H1 (cell line): ENCODE measurements around the gene CDH26. TPM values are rescaled to one million over a fixed set of nuclear protein-coding genes. Genes with fewer than 3 reads are reported as not detected.

Experiments used
- CTCF ChIA-PET: fragments of 300-600 bp; sonication (Branson Sonifier 250); formaldehyde crosslinking; loops from one replicate; lab custom pipeline; 2021; ENCODE audit not compliant: partially characterized antibody; lab: Charles Lee
- POLR2A ChIA-PET: fragments of 300-600 bp; sonication (Branson Sonifier 250); formaldehyde crosslinking; loops from one replicate; lab custom pipeline; 2021; ENCODE audit warnings: inconsistent platforms; ENCODE audit not compliant: partially characterized antibody; lab: Charles Lee
- DNase-seq, 2 experiments: peaks; one replicate each; pipeline versions ENCODE4 v3.0.0 to v3.0.0-alpha.2; 2010 to 2022; ENCODE audit warnings: low spot score in 2 of 2, low read depth in 1 of 2, mixed read lengths in 1 of 2
- FAIRE-seq: peaks from 2 replicates; lab custom pipeline; 2011; peaks lifted over from hg19 to GRCh38; lab: Jason Lieb, UNC
- H2AFZ ChIP-seq: 2 replicates; pipeline ENCODE4 v1.8.1; 2012; ENCODE audit warnings: low read length, inconsistent platforms
- H2AK5ac ChIP-seq: 2 replicates; pipeline ENCODE4 v1.6.1; 2013; ENCODE audit warnings: low read depth, low read length
- H2BK120ac ChIP-seq: replicated peaks from 2 replicates; pipeline ENCODE3; 2013; ENCODE audit warnings: low read depth, low read length, inconsistent platforms
- H2BK12ac ChIP-seq: 2 replicates; pipeline ENCODE4 v1.6.1; 2013; ENCODE audit warnings: low read depth, low read length
- H2BK15ac ChIP-seq: 2 replicates; pipeline ENCODE4 v1.6.1; 2013; ENCODE audit warnings: low read length
- H2BK20ac ChIP-seq: 2 replicates; pipeline ENCODE4 v1.6.1; 2013; ENCODE audit warnings: low read length
- H2BK5ac ChIP-seq: 2 replicates; pipeline ENCODE4 v1.6.1; 2013; ENCODE audit warnings: low read depth, low read length
- H3K14ac ChIP-seq: 2 replicates; pipeline ENCODE4 v1.6.1; 2013; ENCODE audit warnings: inconsistent platforms; ENCODE audit not compliant: insufficient read length
- H3K18ac ChIP-seq: 2 replicates; pipeline ENCODE4 v1.6.1; 2013; ENCODE audit warnings: low read length; ENCODE audit errors: extremely low read depth
- H3K23ac ChIP-seq: 2 replicates; pipeline ENCODE4 v1.6.1; 2013; ENCODE audit warnings: inconsistent platforms; ENCODE audit not compliant: insufficient read length
- H3K23me2 ChIP-seq: 2 replicates; pipeline ENCODE4 v1.6.1; 2013; ENCODE audit warnings: low read depth, low read length
- H3K27ac ChIP-seq: 2 replicates; pipeline ENCODE4 v1.6.1; 2011; ENCODE audit warnings: low read depth, low read length, inconsistent platforms
- H3K27me3 ChIP-seq, 4 experiments: replicated peaks in 1 of 4; 1 replicate in 1 of 4; 2 replicates in 3 of 4; pipeline versions ENCODE4 v1.6.1 to v1.8.1; 2011 to 2013; ENCODE audit warnings: low read length in 3 of 4, mild to moderate bottlenecking in 3 of 4, inconsistent platforms in 2 of 4, mixed read lengths in 2 of 4, moderate library complexity in 1 of 4; ENCODE audit not compliant: control insufficient read depth in 3 of 4, insufficient read depth in 3 of 4; ENCODE audit errors: extremely low read depth in 1 of 4
- H3K36me3 ChIP-seq, 4 experiments: 2 replicates each; pipeline versions ENCODE4 v1.6.1 to v1.8.1; 2011 to 2013; ENCODE audit warnings: mild to moderate bottlenecking in 4 of 4, low read length in 3 of 4, moderate library complexity in 2 of 4, control low read depth in 1 of 4, inconsistent platforms in 1 of 4; ENCODE audit not compliant: insufficient read depth in 4 of 4, control insufficient read depth in 2 of 4
- H3K4ac ChIP-seq: replicated peaks from 2 replicates; pipeline ENCODE3; 2013; ENCODE audit warnings: low read length, low read depth, mixed read lengths, inconsistent platforms; ENCODE audit not compliant: insufficient read length
- H3K4me1 ChIP-seq, 4 experiments: replicated peaks in 1 of 4; 1 replicate in 1 of 4; 2 replicates in 3 of 4; pipeline versions ENCODE4 v1.6.1 to v1.8.1; 2011 to 2013; ENCODE audit warnings: low read length in 3 of 4, inconsistent platforms in 2 of 4, mixed read lengths in 1 of 4; ENCODE audit not compliant: insufficient read depth in 4 of 4, control insufficient read depth in 3 of 4
- H3K4me2 ChIP-seq, 2 experiments: 2 replicates each; pipeline versions ENCODE4 v1.6.1 to v1.8.1; 2011 to 2013; ENCODE audit warnings: low read depth in 2 of 2, low read length in 2 of 2, control low read depth in 1 of 2, inconsistent platforms in 1 of 2, mild to moderate bottlenecking in 1 of 2; ENCODE audit not compliant: insufficient read depth in 1 of 2
- H3K4me3 ChIP-seq, 4 experiments: fragments of 200-600, 300-600 bp in 1 of 4; sonication (generic), shearing (Covaris generic), sonication (Bioruptor Twin) in 1 of 4; 2 replicates each; pipeline versions ENCODE4 v1.5.1 to v1.8.1; 2011 to 2016; ENCODE audit warnings: low read length in 4 of 4, low read depth in 3 of 4, control low read depth in 2 of 4, inconsistent platforms in 2 of 4, mild to moderate bottlenecking in 2 of 4, mixed read lengths in 1 of 4, moderate library complexity in 1 of 4; ENCODE audit not compliant: insufficient read depth in 2 of 4; ENCODE audit errors: extremely low read depth in 1 of 4
- H3K56ac ChIP-seq: replicated peaks from 2 replicates; pipeline ENCODE3; 2013; ENCODE audit warnings: low read depth, mild to moderate bottlenecking, mixed read lengths, low read length, inconsistent platforms; ENCODE audit not compliant: insufficient read length
- H3K79me1 ChIP-seq: 2 replicates; pipeline ENCODE4 v1.6.1; 2013; ENCODE audit warnings: low read depth, low read length, control low read depth
- H3K79me2 ChIP-seq, 2 experiments: 2 replicates each; pipeline versions ENCODE4 v1.6.1 to v1.8.1; 2012 to 2013; ENCODE audit warnings: low read length in 2 of 2, mild to moderate bottlenecking in 2 of 2, inconsistent platforms in 1 of 2; ENCODE audit not compliant: insufficient read depth in 2 of 2, control insufficient read depth in 1 of 2
- H3K9ac ChIP-seq, 4 experiments: replicated peaks in 1 of 4; 1 replicate in 1 of 4; 2 replicates in 3 of 4; pipeline versions ENCODE4 v1.6.1 to v1.8.1; 2011 to 2013; ENCODE audit warnings: low read depth in 3 of 4, low read length in 3 of 4, control low read depth in 2 of 4, mild to moderate bottlenecking in 2 of 4, moderate library complexity in 2 of 4, inconsistent platforms in 1 of 4; ENCODE audit errors: extremely low read depth in 1 of 4
- H3K9me3 ChIP-seq, 2 experiments: 2 replicates each; pipeline versions ENCODE4 v1.6.1 to v1.8.1; 2012 to 2013; ENCODE audit warnings: mild to moderate bottlenecking in 2 of 2, moderate library complexity in 2 of 2, control low read depth in 1 of 2, inconsistent platforms in 1 of 2, low read depth in 1 of 2, low read length in 1 of 2, mixed read lengths in 1 of 2; ENCODE audit not compliant: insufficient read depth in 2 of 2
- H4K20me1 ChIP-seq, 2 experiments: replicated peaks in 1 of 2; 2 replicates each; pipeline versions ENCODE3 to v1.8.1; 2011 to 2013; ENCODE audit warnings: inconsistent platforms in 2 of 2, low read length in 2 of 2, mild to moderate bottlenecking in 1 of 2; ENCODE audit not compliant: insufficient read depth in 2 of 2, control insufficient read depth in 1 of 2
- H4K5ac ChIP-seq: 2 replicates; pipeline ENCODE4 v1.6.1; 2013; ENCODE audit warnings: low read length, low read depth, mixed read lengths, inconsistent platforms; ENCODE audit not compliant: insufficient read length
- H4K8ac ChIP-seq: 2 replicates; pipeline ENCODE4 v1.8.0; 2013; ENCODE audit warnings: mild to moderate bottlenecking, moderate library complexity, low read length, inconsistent platforms; ENCODE audit not compliant: insufficient read depth; ENCODE audit errors: extremely low read depth
- H4K91ac ChIP-seq: replicated peaks from 2 replicates; pipeline ENCODE3; 2013; ENCODE audit warnings: low read length, mixed read lengths, inconsistent platforms; ENCODE audit not compliant: insufficient read length
- BCL11A ChIP-seq, 2 experiments: IDR thresholded peaks; one replicate each; pipeline ENCODE4 v1.6.1; 2011; ENCODE audit warnings: low read depth in 2 of 2, low read length in 2 of 2, mild to moderate bottlenecking in 2 of 2
- EZH2 ChIP-seq: fragments of 200-600 bp; sonication (generic); IDR thresholded peaks from 2 replicates; pipeline ENCODE4 v1.7.1; 2012; ENCODE audit warnings: low read depth, mild to moderate bottlenecking, moderate library complexity, low read length, inconsistent platforms; ENCODE audit not compliant: severe bottlenecking
- KDM4A ChIP-seq: IDR thresholded peaks from one replicate; pipeline ENCODE4 v1.7.1; 2012; ENCODE audit warnings: low read depth, mild to moderate bottlenecking, moderate library complexity, low read length, inconsistent platforms; ENCODE audit not compliant: severe bottlenecking
- KDM5A ChIP-seq: fragments of 200-600 bp; IDR thresholded peaks from 2 replicates; pipeline ENCODE4 v1.7.1; 2012; ENCODE audit warnings: mild to moderate bottlenecking, low read length, inconsistent platforms, mixed read lengths
- TAF7 ChIP-seq: optimal IDR thresholded peaks from 2 replicates; pipeline ENCODE3; 2011; ENCODE audit warnings: low read depth, mild to moderate bottlenecking, inconsistent platforms, low read length, moderate library complexity, borderline replicate concordance
- WGBS, 2 experiments: shearing (Covaris generic) in 1 of 2; methylation state at CpG; one replicate each; pipeline versions ENCODE4 v1.1.6 to v1.1.7; 2013 to 2015; ENCODE audit warnings: low lambda C conversion rate in 2 of 2, mixed read lengths in 2 of 2, inconsistent platforms in 1 of 2, low coverage in 1 of 2, missing lambda C conversion rate in 1 of 2; ENCODE audit not compliant: insufficient replicate concordance in 2 of 2, insufficient coverage in 1 of 2, insufficient read length in 1 of 2; ENCODE audit errors: extremely low coverage in 1 of 2, missing lambda C conversion rate in 1 of 2; 5-methylcytosine and 5-hydroxymethylcytosine counted together
- polyA plus RNA-seq, 7 experiments: library from polyadenylated mRNA; depleted of rRNA in 3 of 7; stranded (reverse) in 5 of 7; unstranded in 2 of 7; fragments of >200 nt in 5 of 7; fragments of 200-250 nt in 2 of 7; gene quantifications; 1 replicate in 5 of 7; 2 replicates in 1 of 7; 4 replicates in 1 of 7; pipeline versions ENCODE4 v1.2.1 to v1.2.3, GENCODE V29; 2011 to 2013; ENCODE audit warnings: missing spikeins in 2 of 7, mixed read lengths in 2 of 7
- total RNA-seq: library from RNA; stranded (reverse); fragmentation: NEBNext Ultra II Directional; extraction: Animal tissue kit (Norgen Biotek cat#: 25700); gene quantifications from 2 replicates; pipeline ENCODE4 v1.2.1, GENCODE V29; 2021

Gene CDH26
- total and polyA plus RNA-seq, 2 of the 8 experiments (the other 6 are each of a cell fraction or from before 2014, with no cell fraction given), result 1.5 to 1.7 TPM

DNA sequence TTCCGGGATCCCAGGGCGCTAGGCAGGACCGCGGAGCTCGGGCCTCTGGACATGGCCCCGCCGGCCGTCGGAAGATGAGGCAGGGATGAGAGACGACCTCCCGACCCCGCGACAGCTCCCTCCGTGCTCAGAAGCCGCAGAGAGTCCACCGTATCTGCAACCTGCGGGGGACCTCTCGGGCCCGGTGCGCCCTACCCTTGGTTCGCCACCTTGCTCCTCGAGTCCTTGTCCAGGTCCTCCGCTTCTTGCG, 18.4 kb upstream of the CDH26 start:
- H3K14ac ChIP-seq, result no peak overlapping the region
- H3K23ac ChIP-seq, result no peak overlapping the region
- peak overlapping the region; percentile 93; the same call in 1 of the 2 replicates for H4K8ac ChIP-seq
- H2BK20ac ChIP-seq, result no peak overlapping the region
- H3K4me1 ChIP-seq, result peaks cover 0 to 6% (median 2%) of the 10 kb centered on the region in 4 experiments; a peak in 4 of 7 replicates
- no peak for TF ChIP-seq BCL11A (IDR thresholded peaks at IDR 0.05; ENCODE audit: low read depth in 2 of 2, low read length in 2 of 2)
- peak; percentile 39 for TF ChIP-seq EZH2
- TF ChIP-seq KDM5A, result no peak
- TF ChIP-seq KDM4A, result peak; percentile 56
- TF ChIP-seq TAF7, result peak; percentile 2
- TF ChIP-seq, all 59 proteins: peak for 3
- Histone ChIP-seq H4K5ac (peak overlapping the region; percentile 35), H4K91ac (no peak overlapping the region), H3K4me2 (peak overlapping the region; percentile 83 to 93), H3K18ac (0 out of 2 replicates have a peak overlapping the region, but pooled peaks have one; percentile 14), H3K9ac (no peak overlapping the region), H2BK5ac (no peak overlapping the region), H2AK5ac (no peak overlapping the region), H3K36me3 (peaks cover 0 to 16% (median 7%) of the 10 kb centered on the region in 4 experiments; a peak in 4 of 8 replicates), H3K27ac (no peak overlapping the region), H2BK12ac (no peak overlapping the region), H3K23me2 (peaks cover 12% of the 10 kb centered on the region), H2BK15ac (no peak overlapping the region), H3K4ac (no peak overlapping the region), H3K79me2 (peaks cover 0 to 5% of the 10 kb centered on the region in 2 experiments; a peak in 1 of 4 replicates), H2AFZ (0 out of 2 replicates have a peak overlapping the region, but pooled peaks have one; percentile 37), H2BK120ac (no peak overlapping the region), H3K9me3 (peaks cover 5 to 9% of the 10 kb centered on the region in 2 experiments; a peak in 3 of 4 replicates), H3K4me3 (peak overlapping the region; percentile 61 to 88 (median 75)), H4K20me1 (peaks cover 0 to 7% of the 10 kb centered on the region in 2 experiments), H3K56ac (no peak overlapping the region), H3K79me1 (no peaks in the 10 kb centered on the region), H3K27me3 (peaks cover 9 to 19% (median 16%) of the 10 kb centered on the region in 4 experiments)
- POLR2A ChIA-PET, result interaction anchor here (0.8 to 2.3 kb wide), 7 partner anchors 9 to 55 kb away, joined by 3 to 8 read pairs (median 3); partner anchors contain the start of gene CDH26
- FAIRE-seq (no peak), DNase-seq (no peak)
- WGBS, 2 experiments, result 1% methylated on average over 15 of the region's 24 CpGs; no CpG with 5 or more reads in 1 of the 2 experiments
- CTCF ChIA-PET, result interaction anchor here (0.7 kb wide), 2 partner anchors 10 to 1559 kb away, joined by 3 read pairs; no protein-coding TSS in a partner anchor
